Osteoblast (primary cell): ENCODE measurements around the gene VGF. TPM values are rescaled to one million over a fixed set of nuclear protein-coding genes. Genes with fewer than 3 reads are reported as not detected.

Experiments used
- DNase-seq: peaks from one replicate; pipeline ENCODE4 v3.0.0; 2011; ENCODE audit warnings: low spot score, mixed read lengths; ENCODE audit not compliant: insufficient read length; ENCODE audit errors: missing footprints
- H2AFZ ChIP-seq: 2 replicates; pipeline ENCODE4 v1.6.0; 2011; ENCODE audit warnings: mild to moderate bottlenecking, low read length
- H3K27ac ChIP-seq: 2 replicates; pipeline ENCODE4 v1.5.1; 2011; ENCODE audit warnings: mild to moderate bottlenecking, low read depth, low read length, moderate library complexity
- H3K27me3 ChIP-seq: 2 replicates; pipeline ENCODE4 v1.6.0; 2012; ENCODE audit warnings: mild to moderate bottlenecking, control low read depth, inconsistent platforms, low read length, moderate library complexity; ENCODE audit not compliant: insufficient read depth
- H3K36me3 ChIP-seq: 2 replicates; pipeline ENCODE4 v1.5.1; 2011; ENCODE audit warnings: mild to moderate bottlenecking, low read length, control low read depth, moderate library complexity; ENCODE audit not compliant: insufficient read depth
- H3K4me1 ChIP-seq: 2 replicates; pipeline ENCODE4 v1.5.1; 2011; ENCODE audit warnings: mild to moderate bottlenecking, low read length, control low read depth, moderate library complexity; ENCODE audit not compliant: insufficient read depth
- H3K4me2 ChIP-seq: 2 replicates; pipeline ENCODE4 v1.6.0; 2011; ENCODE audit warnings: mild to moderate bottlenecking, low read length; ENCODE audit not compliant: insufficient read depth
- H3K4me3 ChIP-seq: fragments of 200-600 bp; sonication (generic); 3 replicates; pipeline ENCODE4 v1.5.1; 2012; ENCODE audit warnings: mild to moderate bottlenecking, low read length, inconsistent platforms; ENCODE audit not compliant: insufficient read depth
- H3K79me2 ChIP-seq: 2 replicates; pipeline ENCODE4 v1.6.0; 2012; ENCODE audit warnings: mild to moderate bottlenecking, low read length, control low read depth, inconsistent platforms; ENCODE audit not compliant: insufficient read depth
- H3K9me3 ChIP-seq: 2 replicates; pipeline ENCODE4 v1.5.1; 2011; ENCODE audit warnings: low read depth, low read length, control low read depth
- H4K20me1 ChIP-seq: 2 replicates; pipeline ENCODE4 v1.6.0; 2012; ENCODE audit warnings: mild to moderate bottlenecking, low read length, control low read depth; ENCODE audit not compliant: insufficient read depth
- total RNA-seq: library from RNA; depleted of rRNA; stranded (reverse); fragments of >200 nt; gene quantifications from 2 replicates; pipeline ENCODE4 v1.2.3, GENCODE V29; 2012
- TF ChIP-seq, protein P1 (sequence below): IDR thresholded peaks from 2 replicates; pipeline ENCODE4 v1.5.1; 2011; ENCODE audit warnings: mild to moderate bottlenecking, low read depth, low read length, moderate library complexity; ENCODE audit errors: extremely low read depth

Gene VGF
- total RNA-seq, 1 donor: 0.36 TPM

DNA sequence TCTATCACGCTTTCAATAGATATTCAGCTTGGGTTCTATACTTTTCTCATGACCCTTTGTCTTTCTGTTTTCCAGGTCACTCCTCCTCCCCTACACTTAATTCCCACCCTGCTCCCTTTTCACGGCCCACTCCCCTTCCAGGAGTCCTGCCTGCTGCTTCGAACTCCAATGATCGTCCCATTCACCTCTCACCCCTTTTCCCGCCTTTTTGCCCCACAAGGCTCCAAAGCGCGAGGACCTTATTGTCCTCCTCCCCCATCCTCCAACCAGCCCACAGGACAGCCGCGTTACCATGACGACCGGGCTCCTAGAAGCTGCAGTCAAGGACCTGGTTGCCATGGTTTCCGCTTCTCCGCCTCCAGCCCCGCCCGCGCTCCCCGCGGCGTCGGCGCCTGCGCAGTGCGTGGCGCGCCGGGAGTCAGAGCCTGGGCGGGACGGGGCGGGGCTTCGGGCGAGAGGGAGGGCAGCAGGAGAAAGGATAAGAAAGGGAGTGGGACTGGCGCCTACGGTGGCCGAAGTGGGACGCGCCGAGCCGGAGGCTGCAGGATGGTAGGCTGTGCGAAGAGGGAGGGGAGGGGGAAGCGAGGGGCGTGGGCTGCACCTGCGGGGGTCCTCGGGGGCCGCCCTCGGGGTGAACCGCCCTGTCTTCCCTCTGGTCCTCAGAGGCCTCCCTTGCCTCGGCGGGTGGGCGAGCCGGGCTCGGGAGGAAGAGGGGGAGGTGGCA is 11.2 kb downstream of the VGF start, which contains the start of gene AP1S1:
Gene AP1S1 (plus strand): TSS at position 508 of the 724 bp plus-strand sequence. CDS start 39 bp downstream, at position 547.
- TF ChIP-seq, protein P1, sequence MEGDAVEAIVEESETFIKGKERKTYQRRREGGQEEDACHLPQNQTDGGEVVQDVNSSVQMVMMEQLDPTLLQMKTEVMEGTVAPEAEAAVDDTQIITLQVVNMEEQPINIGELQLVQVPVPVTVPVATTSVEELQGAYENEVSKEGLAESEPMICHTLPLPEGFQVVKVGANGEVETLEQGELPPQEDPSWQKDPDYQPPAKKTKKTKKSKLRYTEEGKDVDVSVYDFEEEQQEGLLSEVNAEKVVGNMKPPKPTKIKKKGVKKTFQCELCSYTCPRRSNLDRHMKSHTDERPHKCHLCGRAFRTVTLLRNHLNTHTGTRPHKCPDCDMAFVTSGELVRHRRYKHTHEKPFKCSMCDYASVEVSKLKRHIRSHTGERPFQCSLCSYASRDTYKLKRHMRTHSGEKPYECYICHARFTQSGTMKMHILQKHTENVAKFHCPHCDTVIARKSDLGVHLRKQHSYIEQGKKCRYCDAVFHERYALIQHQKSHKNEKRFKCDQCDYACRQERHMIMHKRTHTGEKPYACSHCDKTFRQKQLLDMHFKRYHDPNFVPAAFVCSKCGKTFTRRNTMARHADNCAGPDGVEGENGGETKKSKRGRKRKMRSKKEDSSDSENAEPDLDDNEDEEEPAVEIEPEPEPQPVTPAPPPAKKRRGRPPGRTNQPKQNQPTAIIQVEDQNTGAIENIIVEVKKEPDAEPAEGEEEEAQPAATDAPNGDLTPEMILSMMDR: no peak
- H3K4me2 ChIP-seq: peak within 1 kb of the TSS; percentile 93
- H3K4me1 ChIP-seq: peaks cover 9% of the 10 kb centered on the region
- DNase-seq: peak; percentile 100
- H3K27ac ChIP-seq: peak within 1 kb of the TSS; percentile 19
- no peaks in the 10 kb centered on the region for H3K9me3 ChIP-seq
- H3K4me3 ChIP-seq: peak within 1 kb of the TSS; percentile 88
- H4K20me1 ChIP-seq: peaks cover 6% of the 10 kb centered on the region
- peak within 1 kb of the TSS; percentile 59 for H2AFZ ChIP-seq
- peaks cover 27% of the 10 kb centered on the region for H3K79me2 ChIP-seq
- H3K36me3 ChIP-seq: peaks cover 17% of the 10 kb centered on the region
- peaks cover 3% of the 10 kb centered on the region for H3K27me3 ChIP-seq

DNA sequence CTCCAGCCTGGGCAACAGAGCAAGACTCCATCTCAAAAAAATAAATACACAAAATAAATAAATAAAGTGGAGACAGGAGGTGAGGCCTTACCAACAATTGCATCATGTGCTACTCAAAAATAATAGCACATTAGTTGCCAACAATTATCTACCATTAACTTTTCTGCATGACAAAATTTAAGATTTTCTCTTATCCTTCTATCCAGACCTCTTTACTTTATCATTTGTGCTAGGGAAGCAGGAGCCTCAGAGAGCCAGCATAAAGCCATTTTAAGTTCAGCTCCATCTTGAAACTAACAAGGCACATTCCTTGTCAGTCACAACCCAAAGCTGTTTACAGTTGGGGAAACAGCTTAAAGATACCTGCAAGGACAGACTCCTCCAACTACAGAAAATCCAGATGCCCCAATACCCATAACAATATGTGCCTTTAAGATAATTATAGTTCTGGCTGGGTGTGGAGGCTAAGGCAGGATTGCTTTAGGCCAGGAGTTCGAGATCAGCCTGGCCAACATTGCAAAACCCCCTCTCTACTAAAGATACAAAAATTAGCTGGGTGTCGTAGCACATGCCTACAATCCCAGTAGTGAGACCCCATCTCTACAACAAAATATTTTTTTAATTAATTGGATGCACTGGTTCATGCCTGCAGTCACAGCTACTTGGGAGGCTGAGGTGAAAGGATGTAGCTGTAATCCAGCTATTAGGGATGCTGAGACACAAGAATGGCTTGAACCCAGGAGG is 13.3 kb downstream of the VGF start:
- Histone ChIP-seq H3K4me2 (no peak overlapping the region), H3K4me1 (peaks cover 9% of the 10 kb centered on the region), H4K20me1 (peaks cover 2% of the 10 kb centered on the region), H3K36me3 (peaks cover 6% of the 10 kb centered on the region), H3K79me2 (peaks cover 25% of the 10 kb centered on the region), H2AFZ (no peak overlapping the region), H3K27me3 (peaks cover 12% of the 10 kb centered on the region), H3K9me3 (no peaks in the 10 kb centered on the region), H3K4me3 (no peak overlapping the region), H3K27ac (no peak overlapping the region)
- DNase-seq: no peak
- TF ChIP-seq, protein P1: no peak

DNA sequence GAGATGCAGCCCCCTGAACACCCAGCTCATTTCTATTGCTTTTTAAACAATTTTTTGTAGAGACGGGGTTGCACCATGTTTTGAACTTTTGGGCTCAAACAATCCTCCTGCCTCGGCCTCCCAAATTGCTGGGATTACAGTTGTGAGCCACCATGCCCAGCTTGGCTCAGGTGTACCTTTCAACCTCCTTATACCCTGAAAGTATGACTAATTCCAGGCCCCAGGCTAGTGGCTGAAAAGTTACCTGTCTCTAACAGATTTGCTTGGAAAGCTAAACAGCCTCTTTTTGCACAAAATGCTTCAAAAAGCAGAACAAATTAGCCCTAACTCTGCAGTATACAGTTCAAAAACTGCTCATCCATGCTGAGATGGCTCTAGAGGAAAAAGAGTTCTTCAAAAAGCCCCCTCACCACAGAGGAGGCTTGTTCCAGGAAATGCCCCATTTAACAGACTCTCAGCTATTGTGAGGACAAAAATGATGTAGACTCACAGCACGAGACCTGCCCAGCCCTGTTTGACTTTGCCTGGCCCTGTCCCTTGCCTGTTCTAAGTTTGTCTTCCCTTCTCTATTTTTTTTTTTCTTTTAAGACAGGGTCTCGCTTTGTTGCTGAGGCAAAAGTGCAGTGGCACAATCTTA is 24.5 kb downstream of the VGF start:
- Histone ChIP-seq H3K27ac (no peak overlapping the region), H3K4me3 (no peak overlapping the region), H3K4me2 (no peak overlapping the region), H4K20me1 (peaks cover 9% of the 10 kb centered on the region), H3K9me3 (no peaks in the 10 kb centered on the region), H3K4me1 (peaks cover 22% of the 10 kb centered on the region), H3K79me2 (no peaks in the 10 kb centered on the region), H2AFZ (no peak overlapping the region), H3K27me3 (no peaks in the 10 kb centered on the region), H3K36me3 (peaks cover 20% of the 10 kb centered on the region)
- TF ChIP-seq, protein P1: no peak
- no peak for DNase-seq

DNA sequence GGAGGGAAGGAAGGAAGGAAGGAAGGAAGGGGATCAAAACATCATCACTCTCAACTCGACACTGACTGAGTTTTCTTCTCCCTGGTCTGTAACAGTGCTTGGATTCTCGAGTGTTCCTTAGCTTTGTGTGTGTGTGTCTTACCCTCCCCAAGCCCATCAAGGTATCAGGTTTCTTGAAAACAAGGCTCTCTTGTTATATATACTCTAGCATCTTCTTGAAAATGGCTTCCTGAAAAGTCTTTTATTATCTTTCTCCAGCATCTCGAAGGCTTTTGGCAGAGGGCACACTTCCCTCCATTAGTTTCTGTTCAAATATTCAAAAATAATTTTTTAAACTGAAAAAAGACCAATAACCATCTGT is 25.1 kb downstream of the VGF start:
- Histone ChIP-seq H3K9me3 (no peaks in the 10 kb centered on the region), H3K27me3 (no peaks in the 10 kb centered on the region), H3K79me2 (no peaks in the 10 kb centered on the region), H3K36me3 (peaks cover 26% of the 10 kb centered on the region), H3K4me2 (no peak overlapping the region), H3K4me1 (peaks cover 26% of the 10 kb centered on the region), H2AFZ (no peak overlapping the region), H3K27ac (peak overlapping the region; percentile 11), H4K20me1 (peaks cover 14% of the 10 kb centered on the region), H3K4me3 (no peak overlapping the region)
- DNase-seq: no peak
- TF ChIP-seq, protein P1: no peak
